C1 segment of cervical spinal cord (tissue), 14 donors: ENCODE data around the gene TENM3.

ENCODE experiments used
- DNase-seq, 14 donors: peaks; one replicate each; lab custom pipeline; 2025; lab: John Stamatoyannopoulos, UW

The TENM3 gene

DNA sequence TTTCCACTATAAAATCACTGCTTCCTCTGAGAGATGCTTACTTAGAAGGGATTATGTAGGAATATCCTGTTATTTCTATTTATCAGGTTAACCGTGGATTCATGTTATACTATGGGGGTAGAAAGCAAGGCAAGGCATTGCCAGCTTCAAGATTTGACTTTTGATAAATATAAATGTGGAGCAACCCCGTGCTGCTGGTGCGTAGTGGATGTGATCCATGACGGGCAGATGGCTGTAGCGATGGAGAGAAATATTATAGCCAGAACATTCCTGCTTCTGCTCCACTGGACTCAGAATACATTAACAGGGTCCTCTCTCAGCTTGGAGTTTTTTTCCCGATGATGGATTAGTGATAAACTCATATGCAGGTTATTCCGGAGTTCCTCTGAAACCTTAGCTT, 157.6 kb downstream of the TENM3 start:
- no peak for DNase-seq

DNA sequence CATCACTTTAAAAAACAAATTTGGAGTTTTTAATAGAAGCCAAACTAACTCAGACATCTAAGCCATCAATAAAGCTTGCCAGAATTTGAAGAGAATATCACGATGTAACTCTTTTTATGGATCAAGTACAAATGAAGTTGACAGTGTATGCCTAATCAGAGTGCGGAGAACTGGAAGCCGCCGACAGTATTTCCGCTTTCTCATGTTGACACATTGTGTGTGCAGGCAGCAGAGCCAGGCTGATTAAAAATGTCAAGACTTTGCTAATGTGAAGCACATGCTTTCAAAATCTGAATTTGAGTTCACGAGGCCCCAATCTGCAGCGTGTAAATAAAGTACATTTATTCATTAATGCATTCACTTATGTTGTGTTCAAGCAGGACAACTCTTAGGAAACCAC, 161.2 kb downstream of the TENM3 start:
- DNase-seq = no peak

DNA sequence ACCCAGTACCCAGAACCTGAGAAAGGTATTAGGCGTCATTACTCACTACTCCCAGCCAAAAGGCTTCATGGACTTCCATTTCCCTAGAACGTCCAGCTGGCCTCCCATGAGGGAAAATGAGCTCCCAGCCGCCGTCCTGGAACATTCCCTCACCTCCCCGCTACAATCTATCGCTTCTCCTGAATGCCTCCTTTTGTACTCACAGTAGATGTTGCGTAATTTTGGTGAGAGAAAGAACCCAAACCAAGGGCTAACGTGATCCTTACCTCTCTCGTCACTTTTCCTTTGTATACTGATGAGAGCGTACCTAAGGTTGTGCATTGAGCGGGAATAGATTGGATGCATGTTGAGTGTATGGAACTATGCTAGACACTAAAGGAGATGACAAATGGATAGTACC, 161.9 kb downstream of the TENM3 start:
- no peak for DNase-seq

DNA sequence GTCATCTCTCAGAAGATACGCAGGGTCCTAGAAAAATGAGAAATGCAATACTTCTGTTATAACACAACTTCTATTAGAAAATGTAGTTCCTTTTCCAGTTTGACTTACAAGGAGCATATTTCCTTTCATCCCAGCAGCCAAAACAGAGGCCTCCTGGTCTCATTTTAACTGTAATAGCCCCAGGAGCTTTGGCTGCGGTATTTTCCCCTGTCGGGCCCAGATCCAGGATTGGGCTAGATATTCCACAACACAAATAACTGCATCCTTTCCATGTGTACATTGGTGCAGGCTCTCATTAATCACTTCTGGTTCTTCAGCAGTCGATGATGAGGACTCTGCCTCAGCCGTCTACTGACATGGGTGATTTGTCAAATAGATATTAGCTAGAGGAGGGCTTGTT, 166.1 kb downstream of the TENM3 start:
- no peak for DNase-seq

DNA sequence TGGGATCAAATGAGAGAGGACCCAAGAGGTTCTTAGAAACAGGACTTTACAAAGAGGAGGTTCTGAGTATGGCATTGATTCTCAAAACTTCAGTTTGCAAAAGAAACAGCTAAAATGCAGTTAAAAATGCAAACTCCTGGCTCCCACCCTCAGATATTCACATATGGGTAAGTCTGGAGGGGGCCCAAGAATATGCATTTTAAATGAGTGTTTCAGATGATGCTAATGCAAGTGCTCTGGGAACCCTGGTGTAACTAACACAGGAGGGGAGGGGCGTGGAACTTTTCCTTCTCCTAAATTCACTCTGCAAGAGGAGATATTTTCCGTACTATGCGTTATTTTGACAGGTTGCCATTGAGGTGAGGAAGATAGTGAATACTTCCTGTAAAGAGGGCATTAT, 168.2 kb downstream of the TENM3 start:
- DNase-seq = no peak

DNA sequence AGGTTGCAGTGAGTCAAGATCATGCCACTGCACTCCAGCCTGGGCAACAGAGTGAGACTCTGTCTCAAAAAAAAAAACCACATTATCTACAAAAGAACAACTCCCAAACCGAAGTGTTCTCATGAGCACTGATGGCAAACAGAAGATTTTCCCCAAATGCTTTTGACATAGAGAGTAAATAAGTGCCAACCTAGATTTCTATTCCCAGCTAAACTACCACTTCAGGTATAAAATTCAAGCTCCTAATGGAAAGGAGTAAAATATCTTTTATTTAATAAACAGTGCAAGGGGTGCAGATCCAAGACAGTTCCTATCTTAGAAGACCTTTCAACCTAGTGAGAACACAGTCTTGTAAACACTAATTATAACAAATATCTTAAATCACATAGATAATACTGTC, 170.3 kb downstream of the TENM3 start:
- no peak for DNase-seq

DNA sequence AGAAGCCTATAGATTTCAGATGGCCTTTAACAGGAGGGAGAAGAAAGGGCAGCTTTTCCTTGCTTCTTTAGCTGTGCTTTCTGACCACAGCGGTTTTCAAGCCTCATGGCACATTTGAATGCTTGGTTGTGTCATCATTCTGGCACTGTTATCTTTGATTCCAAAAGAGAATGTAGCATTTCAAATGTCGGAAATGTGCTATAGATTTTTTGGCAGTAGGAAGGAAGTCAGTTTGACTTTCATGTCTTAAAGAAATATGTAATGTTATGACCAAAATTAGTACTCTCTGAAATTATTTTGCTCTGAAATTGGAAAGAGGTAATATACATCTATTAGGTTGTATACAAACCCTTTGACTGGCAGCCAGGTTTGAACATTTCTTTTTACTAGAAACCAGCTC, 171.9 kb downstream of the TENM3 start:
- no peak for DNase-seq

DNA sequence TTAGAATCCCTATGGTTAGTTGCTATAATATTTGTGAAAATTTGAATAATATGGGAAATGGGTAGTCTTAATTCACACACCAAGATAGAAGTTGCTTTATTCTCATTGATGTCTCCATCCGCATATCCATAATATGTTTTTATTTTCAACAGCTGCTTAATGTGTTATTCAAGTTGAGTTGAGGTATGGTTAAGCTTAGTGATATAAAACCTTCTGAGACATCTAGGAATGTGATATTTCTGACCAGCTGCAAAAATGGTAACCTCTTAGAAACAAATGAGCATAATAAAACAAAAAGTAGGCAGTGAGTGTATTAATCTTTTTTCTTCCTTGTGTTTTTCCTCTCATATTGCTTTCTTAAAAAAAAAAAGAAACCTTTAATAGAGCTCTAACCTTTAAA, 172.9 kb downstream of the TENM3 start:
- no peak for DNase-seq

DNA sequence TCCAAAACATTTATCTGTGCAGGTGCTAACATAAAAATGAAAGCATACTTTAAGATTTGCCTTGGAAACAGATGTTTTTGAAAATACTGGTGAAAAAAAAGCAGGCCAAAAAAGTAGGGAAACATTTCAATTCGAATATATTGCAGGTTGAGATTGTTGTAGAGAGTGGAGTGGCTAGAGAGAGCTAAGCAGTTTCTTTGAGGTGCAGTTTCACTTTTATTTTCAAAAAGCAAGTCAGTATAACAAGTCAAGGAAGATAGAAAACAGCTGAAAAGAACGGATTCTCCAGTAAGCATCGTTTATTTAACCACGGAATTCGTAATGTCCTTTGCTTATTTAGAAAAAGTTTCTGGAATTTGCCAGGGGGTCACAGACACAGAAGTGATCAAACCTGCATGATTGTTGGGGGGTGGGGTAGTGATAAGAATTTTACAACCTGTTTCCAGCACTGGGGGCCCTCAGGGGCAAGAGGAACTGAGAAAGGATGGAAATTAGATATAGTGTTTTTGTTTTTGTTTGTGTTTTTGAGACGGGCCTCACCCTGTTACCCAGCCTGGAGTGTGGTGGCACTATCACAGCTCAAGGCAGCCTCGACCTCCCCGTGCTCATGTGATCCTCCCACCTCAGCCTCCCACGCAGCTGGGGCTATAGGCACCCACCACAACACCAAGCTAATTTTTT, 175.0 kb downstream of the TENM3 start:
- DNase-seq = no peak

DNA sequence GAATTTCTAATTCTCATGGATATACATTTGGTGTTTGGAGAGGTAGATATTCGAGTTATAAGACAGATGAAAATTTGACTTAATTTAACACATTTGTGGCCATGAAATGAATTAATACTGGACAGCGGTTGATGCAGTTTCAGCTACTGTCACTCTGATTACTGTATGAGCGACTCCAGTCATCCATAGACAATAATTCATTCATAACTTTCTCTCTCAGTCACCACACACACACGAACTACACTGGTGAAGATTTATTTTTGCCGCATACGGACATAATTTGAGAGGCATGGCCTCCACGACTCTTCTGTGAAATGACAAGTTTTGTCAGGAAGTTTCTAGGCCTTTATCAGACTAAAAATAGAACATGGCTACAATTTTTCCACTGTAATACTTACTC, 177.0 kb downstream of the TENM3 start:
- DNase-seq = no peak

DNA sequence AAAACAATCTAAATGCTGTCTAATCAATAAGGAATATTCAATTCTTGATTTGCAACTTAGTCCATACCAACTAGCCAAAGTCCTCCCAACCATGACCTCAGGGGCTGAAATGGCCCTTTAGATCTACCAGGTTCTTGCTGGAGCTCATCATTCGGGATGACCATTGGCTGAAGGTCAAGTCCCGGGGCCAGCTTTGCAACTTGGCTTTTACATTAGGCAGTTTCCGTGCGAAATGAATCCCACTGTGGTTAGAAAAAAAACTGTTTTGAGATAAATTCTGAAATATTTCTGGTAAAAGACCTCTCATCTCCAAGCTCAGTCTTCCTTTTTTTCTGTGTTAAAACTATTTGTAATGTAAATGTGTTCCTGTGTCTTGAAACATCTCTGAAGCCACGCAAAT, 178.6 kb downstream of the TENM3 start:
- DNase-seq = no peak

DNA sequence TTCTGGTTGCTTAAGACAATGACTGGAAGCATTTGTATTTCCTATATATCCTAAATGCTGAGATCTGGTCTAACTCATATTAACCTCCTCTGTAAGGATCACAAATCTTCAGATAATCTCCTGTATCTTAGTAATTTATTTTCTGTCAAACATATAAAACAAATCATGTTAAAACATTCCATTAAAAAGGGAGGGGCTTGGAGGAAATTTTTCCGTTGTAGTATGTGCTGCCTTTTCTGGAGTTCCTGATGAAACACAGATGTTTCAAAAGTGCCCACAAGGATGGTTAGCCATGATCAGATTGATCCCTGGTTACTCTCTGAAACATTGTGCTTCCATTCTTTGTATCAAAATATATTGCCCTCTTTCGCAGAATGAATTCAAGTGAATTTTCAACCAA, 182.1 kb downstream of the TENM3 start:
- no peak for DNase-seq

DNA sequence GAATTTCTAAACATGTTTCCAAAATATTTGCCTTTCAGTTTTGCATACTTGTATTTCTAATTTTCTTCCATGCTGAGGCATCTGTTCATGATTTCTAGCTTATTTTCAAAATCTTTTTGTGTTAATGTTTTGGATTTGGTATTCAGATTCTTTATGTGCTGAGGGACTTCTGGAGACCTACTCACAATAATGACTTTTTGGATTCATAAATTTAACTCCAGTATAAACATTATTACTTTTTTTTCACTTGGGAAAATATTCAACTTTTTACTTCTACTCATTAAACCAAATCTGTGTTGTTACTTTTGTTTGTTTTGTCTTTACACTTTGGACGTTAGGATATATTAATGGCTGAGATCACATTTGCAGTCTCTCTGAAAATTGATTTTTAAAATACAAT, 183.7 kb downstream of the TENM3 start:
- no peak for DNase-seq

DNA sequence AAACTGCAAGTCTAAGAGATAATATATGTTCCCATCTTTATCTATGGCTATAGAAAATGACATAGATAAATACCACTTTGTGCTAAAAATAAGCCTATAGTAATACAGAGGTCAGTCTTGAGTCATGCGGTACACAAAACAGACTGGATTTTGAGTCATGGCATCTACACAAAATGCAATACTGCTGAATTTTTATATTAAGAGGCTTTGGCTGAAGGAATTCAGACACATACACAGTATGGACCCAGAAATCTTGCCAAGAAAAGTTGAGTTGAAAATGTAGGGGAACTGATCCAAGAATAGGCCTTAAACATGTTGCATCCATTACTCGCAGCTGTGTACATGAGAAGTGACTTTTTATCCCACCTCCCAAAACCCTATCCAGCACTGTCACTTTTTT, 184.4 kb downstream of the TENM3 start:
- DNase-seq = no peak

DNA sequence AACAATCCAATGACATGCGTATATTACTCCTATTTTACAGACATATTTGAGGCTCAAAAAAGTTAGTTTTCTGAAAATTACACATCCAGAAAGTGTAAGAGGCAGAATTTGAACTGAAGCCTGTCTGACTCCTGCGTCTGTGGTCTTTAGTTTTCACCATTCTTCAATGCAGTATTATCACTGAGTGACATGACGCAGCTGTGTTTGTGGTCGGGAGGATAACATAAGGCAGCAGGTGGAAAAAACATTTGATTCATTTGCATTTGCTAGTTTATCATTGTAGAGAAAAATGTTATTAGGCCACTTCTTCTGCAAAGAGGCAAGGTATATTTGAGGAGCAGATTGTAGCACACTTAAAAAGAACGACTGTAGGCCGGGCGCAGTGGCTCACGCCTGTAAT, 186.7 kb downstream of the TENM3 start:
- DNase-seq = no peak

DNA sequence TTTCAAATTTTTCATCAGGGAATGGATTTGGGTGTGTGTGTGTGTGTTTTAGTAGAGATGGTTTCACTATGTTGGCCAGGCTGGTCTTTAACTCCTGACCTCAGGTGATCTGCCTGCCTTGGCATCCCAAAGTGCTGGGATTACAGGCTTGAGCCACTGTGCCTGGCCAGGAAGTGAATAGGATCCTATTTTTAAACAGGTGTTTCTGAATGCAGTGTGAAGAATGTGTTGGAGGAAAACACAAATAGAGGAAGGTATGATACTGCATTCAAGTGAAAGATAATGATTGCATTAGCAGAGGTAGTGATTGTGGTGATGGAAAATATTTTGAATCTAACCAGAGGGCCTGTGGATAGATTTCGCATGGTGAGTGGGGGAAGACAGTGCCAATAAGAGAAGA, 189.6 kb downstream of the TENM3 start:
- DNase-seq = no peak

DNA sequence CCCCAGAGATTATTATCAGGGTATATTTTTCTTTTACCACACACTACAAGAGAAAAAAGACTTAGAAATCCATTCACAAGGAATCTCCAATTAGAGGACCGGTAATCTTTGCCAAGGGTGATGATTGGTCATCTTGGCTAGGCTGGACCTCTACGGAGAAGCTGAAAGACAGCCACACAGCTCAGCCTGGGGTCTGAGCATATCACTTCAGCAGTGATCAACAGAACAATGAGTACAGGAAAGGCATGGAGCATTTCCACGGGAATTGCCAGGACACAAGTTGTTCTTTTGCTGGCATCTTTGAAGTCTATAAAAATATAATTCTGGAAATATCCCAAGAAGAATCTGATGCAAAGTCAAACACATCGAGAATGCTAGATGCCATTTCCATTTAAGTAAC, 191.5 kb downstream of the TENM3 start:
- no peak for DNase-seq

DNA sequence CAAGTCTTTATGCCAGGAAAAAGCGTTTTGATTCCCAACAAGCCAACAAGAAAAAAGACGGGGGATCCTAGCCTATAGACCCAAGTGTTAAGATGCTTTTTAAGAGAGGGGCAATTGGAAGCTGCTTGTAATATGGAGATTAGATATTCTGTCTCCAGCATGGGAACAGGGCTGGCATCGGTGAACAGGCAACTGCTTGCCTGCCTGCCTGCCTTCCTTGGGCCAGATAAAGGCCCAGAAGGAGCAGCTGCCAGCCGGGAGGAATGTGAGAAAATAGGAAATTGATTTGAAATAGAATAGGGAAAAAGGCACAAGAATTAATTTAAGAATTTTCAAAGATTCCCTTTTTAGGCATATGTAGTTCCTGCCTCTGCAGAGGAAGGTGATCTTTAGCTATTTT, 192.2 kb downstream of the TENM3 start:
- DNase-seq = no peak

DNA sequence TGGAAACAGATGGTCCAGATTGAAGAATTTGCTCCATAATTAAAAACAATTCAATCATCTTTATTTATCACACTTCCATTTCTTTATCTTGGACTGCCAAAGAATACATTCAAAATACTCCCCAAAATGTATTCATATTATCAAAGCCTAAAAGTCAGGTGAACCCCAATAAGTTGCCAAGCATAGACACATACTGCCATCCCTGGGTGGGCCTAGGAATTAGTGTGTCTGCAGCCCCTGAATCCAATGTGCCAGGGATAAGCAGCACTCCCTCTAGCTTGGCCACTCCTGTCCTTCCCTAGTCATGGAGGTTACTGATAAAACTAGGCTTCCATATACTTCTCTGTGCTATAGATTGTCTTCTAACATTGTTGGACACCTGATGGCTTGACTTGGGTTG, 199.9 kb downstream of the TENM3 start:
- DNase-seq = no peak

DNA sequence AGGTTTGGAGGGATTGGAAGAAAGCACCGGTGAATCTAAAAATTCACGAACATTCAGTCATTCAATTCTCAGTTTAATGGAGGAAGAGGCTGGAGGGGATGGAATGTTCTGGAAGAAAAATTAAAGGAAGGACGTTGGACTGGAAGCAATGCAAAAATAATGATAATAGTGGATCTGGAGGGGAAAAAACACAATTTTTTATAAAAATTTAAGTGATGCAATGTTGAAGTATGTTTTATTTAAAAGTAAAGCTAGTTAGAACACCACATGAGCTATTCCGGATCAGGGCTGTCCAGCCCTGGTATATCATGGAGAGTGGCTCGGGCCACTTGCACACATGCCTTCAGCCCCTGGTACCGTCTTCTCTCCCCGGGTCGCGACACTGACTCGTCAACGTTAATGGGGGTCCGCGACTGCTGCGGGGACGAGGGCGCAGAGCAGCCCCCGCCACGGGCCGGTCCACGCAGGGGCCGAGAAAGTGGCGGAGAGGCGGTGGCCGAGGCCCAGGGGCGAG, 204.6 kb downstream of the TENM3 start:
- DNase-seq = peak in 5 of 14 donors; percentile 5 to 56 (median 55)

DNA sequence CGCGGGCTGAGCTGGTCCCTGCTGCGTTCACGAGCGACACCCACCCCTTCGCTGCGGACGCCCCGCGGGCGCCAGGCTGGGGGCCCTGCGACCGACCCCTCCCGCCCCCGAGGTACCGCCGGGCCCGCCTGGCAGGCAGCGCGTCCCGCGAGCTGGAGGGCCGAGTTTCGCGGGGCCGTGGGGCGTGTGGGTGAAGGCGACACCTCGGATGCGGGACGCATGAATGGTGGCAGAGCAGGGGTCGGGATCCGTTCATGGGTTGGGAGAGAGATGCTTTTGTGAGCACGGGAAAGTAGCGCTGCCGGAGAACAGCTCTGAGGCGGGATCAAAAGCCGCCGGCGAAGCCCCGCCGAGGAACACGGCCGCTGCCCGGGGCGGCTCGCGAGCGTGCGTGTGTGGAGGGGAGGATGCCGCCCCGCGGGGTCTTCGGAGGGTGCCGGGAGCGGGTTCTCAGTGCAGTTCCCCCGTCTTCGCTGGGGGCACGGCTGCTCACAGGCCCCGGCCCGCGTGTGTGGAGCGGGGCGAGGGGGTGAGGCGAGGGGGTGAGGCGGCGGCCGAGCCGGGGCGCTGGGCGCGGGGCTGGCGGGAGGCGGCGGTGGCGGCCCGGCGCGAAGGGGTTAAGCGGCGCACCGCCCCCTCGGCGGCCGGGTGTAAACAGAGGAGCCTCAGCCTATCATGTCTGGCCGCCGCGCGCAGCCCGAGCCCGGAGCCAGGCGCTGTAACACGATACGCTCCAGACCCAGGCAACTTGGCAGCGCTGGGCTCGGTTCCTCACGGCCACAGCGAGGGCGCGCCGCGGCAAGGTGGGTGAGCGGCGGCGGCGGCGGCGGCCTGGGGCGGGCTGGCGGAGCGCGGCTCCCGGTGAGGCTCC, 205.3 kb downstream of the TENM3 start:
- DNase-seq = peak in 13 of 14 donors; percentile 28 to 83 (median 69)

DNA sequence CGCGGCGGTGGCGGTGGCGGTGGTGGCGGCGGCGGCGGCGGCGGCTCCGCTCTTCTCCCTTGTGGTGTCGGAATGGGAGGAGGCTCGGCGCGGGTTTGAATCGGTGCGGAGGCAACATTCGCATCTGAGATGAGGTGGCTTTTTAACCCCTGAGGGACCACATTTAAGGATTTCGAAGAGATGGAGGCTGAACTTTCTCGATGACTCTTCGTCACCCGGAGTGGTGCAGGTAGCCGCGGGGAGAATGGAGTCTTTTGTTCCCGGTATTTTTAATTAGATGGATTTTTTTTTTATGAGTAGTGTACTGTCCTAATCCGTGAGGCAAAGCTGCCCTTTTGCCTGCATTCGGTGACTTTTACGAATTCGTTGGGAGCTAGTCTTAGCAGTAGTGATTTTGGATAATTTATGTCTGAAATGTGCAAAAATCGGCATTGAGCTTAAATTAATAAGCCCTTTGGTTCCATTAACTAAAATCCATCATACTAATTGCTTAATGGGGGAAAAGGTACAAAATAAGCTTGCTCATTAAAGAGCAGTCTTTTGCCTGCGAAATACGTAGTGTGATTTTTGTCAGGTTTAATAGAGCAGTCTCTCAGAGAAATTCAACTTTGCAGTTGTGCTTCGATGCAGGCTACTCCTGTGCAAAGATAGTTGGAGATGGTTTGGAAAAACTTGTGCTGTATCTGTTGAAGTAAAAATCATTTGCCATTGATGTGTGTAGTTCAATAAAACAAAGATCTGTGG, 206.2 kb downstream of the TENM3 start:
- DNase-seq = peak in 6 of 14 donors; percentile 36 to 78 (median 52)
